Activated T-helper 2 cell treated with anti-CD3 and anti-CD28 coated beads, Interferon-gamma antibody, Interleukin-2, Interleukin-4, amounts not matched to agents 10 μg/mL and 5 μg/mL and 100 μg/mL, durations not matched to agents 14 hours and 24 hours and 36 hours (primary cell): ENCODE measurements around the gene MLF2. TPM values are rescaled to one million over a fixed set of nuclear protein-coding genes. Genes with fewer than 3 reads are reported as not detected.
"Not testable (repeated sequence)": the region's sequence is repeated elsewhere in the genome, so short reads cannot be mapped to it uniquely, and the experiment has no call there.

Experiments used
- DNase-seq: peaks from one replicate; pipeline ENCODE4 v3.0.0; 2021; ENCODE audit warnings: low spot score
- H3K27ac Mint-ChIP-seq: one replicate; pipeline ENCODE4 v1.8.0; 2021; ENCODE audit warnings: mixed read lengths
- H3K27me3 Mint-ChIP-seq: one replicate; pipeline ENCODE4 v1.8.0; 2021; ENCODE audit warnings: low read depth, mixed read lengths
- H3K36me3 Mint-ChIP-seq: one replicate; pipeline ENCODE4 v1.8.0; 2021; ENCODE audit warnings: low read depth, mixed read lengths
- H3K4me1 Mint-ChIP-seq: one replicate; pipeline ENCODE4 v1.8.0; 2021; ENCODE audit warnings: low read depth, mixed read lengths
- H3K4me3 Mint-ChIP-seq: one replicate; pipeline ENCODE4 v1.8.0; 2021; ENCODE audit warnings: low read depth, mild to moderate bottlenecking, moderate library complexity, mixed read lengths
- H3K9me3 Mint-ChIP-seq: one replicate; pipeline ENCODE4 v1.8.0; 2021; ENCODE audit warnings: mixed read lengths
- intact Hi-C: fragments of 100-400 bp; cut with micrococcal nuclease; formaldehyde crosslinking; loops from one replicate; pipeline ENCODE4 v1.15.1; 2023
- total RNA-seq: library from RNA; stranded (reverse); gene quantifications from 2 replicates; pipeline ENCODE4 v1.2.3, GENCODE V29; 2022

The MLF2 gene
- total RNA-seq, 1 donor from 2014 or later = 162 TPM

DNA sequence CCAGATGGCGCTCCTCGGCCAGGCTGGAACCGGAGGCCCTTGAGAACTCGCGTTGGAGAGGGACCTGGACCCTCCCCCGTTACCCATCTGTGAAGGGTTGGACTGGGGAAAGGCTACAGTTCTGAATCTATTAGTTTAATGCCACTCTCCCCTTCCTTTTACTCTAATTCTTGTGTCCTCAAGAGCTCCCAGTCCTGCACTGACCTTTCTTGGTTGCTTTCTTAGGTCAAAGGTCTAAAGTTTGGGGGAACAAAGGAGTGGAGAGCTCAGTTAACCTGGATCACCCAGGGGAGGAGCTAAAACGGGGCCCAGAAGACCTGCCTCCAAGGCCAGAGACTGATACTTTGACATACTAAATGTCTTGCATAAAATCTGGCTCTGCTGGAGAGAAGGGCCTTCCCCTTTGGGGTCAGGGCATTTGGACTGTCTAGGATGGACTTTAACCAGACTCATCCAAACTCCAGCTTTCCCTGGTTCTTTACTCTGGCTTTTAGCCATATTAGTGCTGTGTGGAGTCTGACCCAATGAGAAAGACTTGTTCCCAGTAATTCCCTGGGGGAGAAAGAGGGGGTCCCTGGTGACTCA is 923 bp upstream of the MLF2 start:
- Mint-ChIP-seq H3K9me3 (no peaks in the 10 kb centered on the region), H3K4me3 (peak overlapping the region; percentile 94), H3K4me1 (peaks cover 38% of the 10 kb centered on the region), H3K27ac (peak overlapping the region; percentile 72), H3K36me3 (peaks cover 31% of the 10 kb centered on the region), H3K27me3 (no peaks in the 10 kb centered on the region)
- no peak for DNase-seq
- intact Hi-C loops = loop anchor here (1.0 to 2.0 kb wide), 7 partner anchors 26 to 98 kb away; partner anchors contain the start of genes COPS7A, ING4, USP5 and ZNF384

DNA sequence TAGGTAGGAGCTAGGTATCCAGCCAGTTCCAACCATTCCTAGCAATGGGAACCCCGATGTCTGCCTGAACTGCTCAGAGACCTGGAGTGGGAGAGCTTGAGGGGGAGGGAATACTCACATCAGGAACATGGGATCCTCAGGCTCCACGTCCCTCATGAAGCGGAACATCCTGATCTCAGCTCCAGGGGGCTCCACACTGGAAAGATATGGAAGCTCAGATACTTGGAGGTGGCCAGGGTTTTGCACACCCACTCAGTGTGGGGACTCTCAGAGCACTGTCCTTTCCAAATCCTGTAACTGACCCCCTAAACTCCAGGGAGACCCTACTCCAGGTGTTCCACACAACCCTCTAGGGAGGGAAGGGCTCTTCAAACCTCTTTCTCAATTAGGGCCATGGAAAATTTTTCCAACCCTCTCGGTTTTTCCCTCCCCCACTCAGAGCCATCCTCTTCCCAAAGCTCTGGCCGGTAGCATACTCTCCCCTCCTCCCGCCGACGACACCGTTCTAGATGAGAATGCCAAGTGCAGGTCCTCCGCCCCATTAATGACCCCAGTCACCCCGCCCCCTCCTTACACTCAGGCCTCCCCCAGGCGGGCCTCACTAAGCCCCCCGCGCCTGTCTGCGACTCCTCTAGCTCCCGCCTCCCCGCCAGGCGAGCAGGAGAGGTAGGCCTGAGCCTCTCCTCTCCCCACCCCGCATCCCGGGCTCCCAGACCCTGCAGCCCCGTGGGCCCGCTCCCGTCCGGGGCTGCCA is 597 bp downstream of the MLF2 start:
- no peak for DNase-seq
- H3K27me3 Mint-ChIP-seq = no peaks in the 10 kb centered on the region
- H3K9me3 Mint-ChIP-seq = no peaks in the 10 kb centered on the region
- H3K4me3 Mint-ChIP-seq = peak overlapping the region; percentile 94
- H3K36me3 Mint-ChIP-seq = peaks cover 45% of the 10 kb centered on the region
- intact Hi-C loops = loop anchor here (2.0 kb wide), 1 partner anchor 64 kb away; the partner anchor contains the start of gene ZNF384
- H3K27ac Mint-ChIP-seq = peak overlapping the region; percentile 87
- peaks cover 29% of the 10 kb centered on the region for H3K4me1 Mint-ChIP-seq

DNA sequence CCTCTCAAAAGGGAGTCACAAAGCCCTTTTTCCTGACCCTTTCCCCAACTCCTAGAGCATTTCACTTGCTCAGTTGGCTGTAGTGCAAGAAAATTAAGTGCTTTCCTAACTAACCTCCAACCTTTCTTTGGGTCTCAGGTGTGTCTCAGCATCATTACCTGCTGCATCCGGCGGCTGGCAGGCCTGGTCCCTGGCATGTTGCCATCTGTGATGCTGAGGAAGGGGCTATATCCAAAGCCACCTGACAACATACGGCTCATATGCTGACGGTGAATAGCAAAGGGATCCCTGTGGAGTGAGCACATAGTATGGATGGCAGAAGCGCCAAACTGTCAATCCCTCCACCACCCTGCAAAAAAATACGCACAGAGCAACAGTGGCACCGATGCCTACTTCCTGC is 1.2 kb downstream of the MLF2 start:
- H3K4me3 Mint-ChIP-seq = peak overlapping the region; percentile 94
- H3K9me3 Mint-ChIP-seq = no peaks in the 10 kb centered on the region
- intact Hi-C loops = loop anchor here (2.0 kb wide), 1 partner anchor 63 kb away; the partner anchor contains the start of gene ZNF384
- peaks cover 49% of the 10 kb centered on the region for H3K36me3 Mint-ChIP-seq
- no peaks in the 10 kb centered on the region for H3K27me3 Mint-ChIP-seq
- peaks cover 26% of the 10 kb centered on the region for H3K4me1 Mint-ChIP-seq
- DNase-seq = no peak
- peak overlapping the region; percentile 87 for H3K27ac Mint-ChIP-seq

DNA sequence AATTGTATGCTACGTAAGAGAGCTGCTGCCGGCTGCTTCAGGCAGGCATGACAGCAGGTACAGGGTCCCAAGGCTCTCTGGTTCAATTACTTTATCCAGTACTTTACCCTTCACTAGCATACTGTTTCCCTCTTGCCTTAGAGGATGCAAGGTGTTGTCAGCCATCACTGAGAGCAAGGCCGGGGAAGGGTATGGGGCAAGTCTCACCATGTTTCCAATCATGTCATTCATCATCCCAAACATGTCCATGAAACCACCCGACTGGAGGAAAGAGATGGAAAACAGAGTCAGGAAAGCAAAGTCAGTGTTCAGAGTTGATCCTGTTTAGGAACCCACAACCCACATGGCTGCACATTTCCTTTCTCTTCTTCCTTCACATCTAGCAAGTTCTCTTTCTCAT is 2.4 kb downstream of the MLF2 start:
- no peak overlapping the region for H3K4me3 Mint-ChIP-seq
- no peaks in the 10 kb centered on the region for H3K9me3 Mint-ChIP-seq

DNA sequence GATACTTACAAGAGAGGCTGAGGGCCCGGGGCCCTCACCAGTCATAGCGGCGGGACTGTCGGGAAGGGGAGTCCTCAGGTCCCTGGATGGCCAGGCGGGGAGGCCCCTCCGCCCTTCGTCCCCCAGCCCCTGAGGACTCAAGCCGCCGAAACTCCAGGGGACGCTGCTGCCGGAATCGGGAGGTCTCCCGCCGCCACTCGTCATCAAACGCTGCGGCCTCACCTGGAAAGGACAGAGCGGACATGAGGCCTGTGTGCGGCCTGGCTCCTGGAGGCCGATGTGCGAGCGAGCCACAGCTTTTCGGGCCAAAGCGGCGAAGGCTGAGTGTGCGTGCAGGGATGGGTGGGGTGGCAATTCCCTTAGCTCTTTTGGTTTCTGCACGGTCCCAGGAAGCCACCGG is 4.2 kb downstream of the MLF2 start:
- no peaks in the 10 kb centered on the region for H3K9me3 Mint-ChIP-seq
- peaks cover 72% of the 10 kb centered on the region for H3K36me3 Mint-ChIP-seq

More for the DNA sequence above, 2.4 kb downstream of the MLF2 start:
- Mint-ChIP-seq H3K27me3 (no peaks in the 10 kb centered on the region), H3K27ac (no peak overlapping the region), H3K4me1 (peaks cover 35% of the 10 kb centered on the region), H3K36me3 (peaks cover 60% of the 10 kb centered on the region)
- DNase-seq = no peak
- intact Hi-C loops = no loop called here

DNA sequence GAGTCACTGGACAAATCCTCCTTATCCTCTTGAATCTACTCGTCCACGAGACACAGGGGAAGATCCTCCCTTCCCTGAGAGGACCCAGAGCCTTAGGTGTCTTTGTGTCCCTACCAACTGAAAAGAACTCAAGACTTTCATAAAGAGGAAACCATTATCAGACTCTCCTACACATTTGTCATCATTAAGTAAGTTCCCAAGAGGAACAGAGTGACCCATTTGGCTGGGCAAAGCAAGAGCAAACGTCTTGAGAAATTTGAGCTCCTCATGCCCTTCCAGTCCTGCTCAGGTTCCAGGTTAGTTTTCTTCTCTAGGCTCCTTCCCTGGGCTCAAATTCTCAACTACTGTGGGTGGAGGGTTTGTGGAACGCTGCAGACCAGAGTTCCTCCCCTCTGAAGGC is 5.7 kb downstream of the MLF2 start:
- peaks cover 8% of the 10 kb centered on the region for H3K9me3 Mint-ChIP-seq
- H3K4me3 Mint-ChIP-seq = no peak overlapping the region
- intact Hi-C loops = no loop called here
- DNase-seq = no peak
- peaks cover 39% of the 10 kb centered on the region for H3K4me1 Mint-ChIP-seq
- H3K36me3 Mint-ChIP-seq = peaks cover 73% of the 10 kb centered on the region
- H3K27me3 Mint-ChIP-seq = no peaks in the 10 kb centered on the region
- H3K27ac Mint-ChIP-seq = peak overlapping the region; percentile 51

More for the DNA sequence above, 4.2 kb downstream of the MLF2 start:
- H3K4me3 Mint-ChIP-seq = no peak overlapping the region
- DNase-seq = no peak
- no peaks in the 10 kb centered on the region for H3K27me3 Mint-ChIP-seq
- H3K27ac Mint-ChIP-seq = no peak overlapping the region
- intact Hi-C loops = no loop called here
- H3K4me1 Mint-ChIP-seq = peaks cover 33% of the 10 kb centered on the region

DNA sequence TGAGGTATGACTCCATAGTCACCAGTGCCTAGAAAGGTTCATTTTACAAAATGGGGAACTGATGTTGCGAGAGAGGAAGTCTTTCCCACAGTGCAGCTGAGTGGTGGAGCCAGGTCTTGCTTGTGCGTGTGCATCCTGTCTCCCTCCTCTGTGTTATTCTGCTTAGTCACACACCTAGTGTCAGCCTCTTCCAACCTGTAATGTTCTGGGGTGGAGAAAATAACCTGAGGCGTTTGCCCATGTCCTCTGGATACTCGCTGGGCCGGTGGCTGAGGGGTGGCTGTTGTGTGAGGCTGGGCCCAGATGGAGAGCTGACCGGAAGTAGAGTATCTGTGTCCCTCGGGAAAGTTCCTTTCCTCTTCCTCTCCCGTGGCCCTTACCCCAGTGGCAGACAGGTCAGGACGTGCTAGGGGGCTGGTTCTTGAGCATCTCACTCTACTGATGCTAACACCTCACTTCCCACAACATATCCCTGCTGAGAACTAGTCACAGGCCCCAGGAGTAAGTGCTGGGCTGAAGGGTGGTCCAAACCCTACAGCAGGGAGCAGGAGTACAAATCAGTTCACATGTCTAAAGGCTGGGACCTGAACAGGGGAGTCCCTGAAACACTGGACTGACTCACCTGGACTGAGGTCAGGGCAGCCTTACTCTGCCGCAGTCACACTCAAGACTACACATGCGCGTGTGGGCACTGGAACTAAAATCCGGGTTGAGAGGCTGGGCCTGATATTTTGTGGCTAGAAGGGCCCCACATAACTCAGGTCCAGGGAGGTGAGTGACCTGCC is 7.0 kb downstream of the MLF2 start:
- H3K4me3 Mint-ChIP-seq = no peak overlapping the region
- H3K27ac Mint-ChIP-seq = peak overlapping the region; percentile 80
- H3K36me3 Mint-ChIP-seq = peaks cover 63% of the 10 kb centered on the region
- H3K27me3 Mint-ChIP-seq = no peaks in the 10 kb centered on the region
- no peak for DNase-seq
- intact Hi-C loops = no loop called here
- H3K4me1 Mint-ChIP-seq = peaks cover 32% of the 10 kb centered on the region
- H3K9me3 Mint-ChIP-seq = peaks cover 8% of the 10 kb centered on the region

DNA sequence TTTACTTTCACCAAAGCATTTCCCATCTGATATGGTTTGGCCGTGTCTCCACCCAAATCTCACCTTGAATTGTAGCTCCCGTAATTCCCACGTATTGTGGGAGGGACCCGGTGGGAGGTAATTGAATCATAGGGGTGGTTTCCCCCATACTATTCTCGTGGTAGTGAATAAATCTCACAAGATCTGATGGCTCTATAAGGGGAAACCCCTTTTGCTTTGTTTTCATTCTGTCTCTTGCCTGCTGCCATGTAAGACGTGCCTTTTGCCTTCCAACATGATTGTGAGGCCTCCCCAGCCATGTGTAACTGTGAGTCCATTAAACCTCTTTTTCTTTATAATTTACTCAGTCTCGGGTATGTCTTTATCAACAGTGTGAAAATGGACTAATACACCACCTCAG is 9.6 kb downstream of the MLF2 start:
- H3K9me3 Mint-ChIP-seq, DNase-seq, intact Hi-C loops, H3K27me3 Mint-ChIP-seq: not testable (repeated sequence)
- Mint-ChIP-seq H3K36me3 (peaks cover 40% of the 10 kb centered on the region), H3K4me3 (peak overlapping the region; percentile 8), H3K4me1 (peaks cover 30% of the 10 kb centered on the region), H3K27ac (peak overlapping the region; percentile 90)

DNA sequence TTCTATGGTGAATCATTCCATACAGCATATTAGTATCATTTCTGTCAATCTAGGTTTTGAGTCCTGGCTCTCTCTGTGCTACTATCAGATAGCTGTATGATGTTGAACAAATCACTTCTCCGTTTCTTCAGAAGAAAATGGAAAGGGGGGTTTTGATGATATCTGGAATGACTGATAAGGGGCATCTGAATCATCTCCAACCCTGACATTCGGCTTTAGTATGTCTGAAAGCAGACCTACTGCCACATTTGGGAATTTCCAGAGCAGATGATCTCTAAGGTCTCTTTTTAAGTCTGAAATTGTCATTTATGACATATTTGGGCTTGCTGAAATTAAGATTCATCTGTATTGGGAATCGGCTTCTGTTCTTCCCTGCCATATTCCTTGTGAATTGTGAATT is 10.1 kb downstream of the MLF2 start:
- H3K27me3 Mint-ChIP-seq = no peaks in the 10 kb centered on the region
- peaks cover 36% of the 10 kb centered on the region for H3K36me3 Mint-ChIP-seq
- H3K9me3 Mint-ChIP-seq = peaks cover 8% of the 10 kb centered on the region
- peak overlapping the region; percentile 8 for H3K4me3 Mint-ChIP-seq
- H3K4me1 Mint-ChIP-seq = peaks cover 30% of the 10 kb centered on the region
- DNase-seq = no peak
- intact Hi-C loops = no loop called here
- peak overlapping the region; percentile 90 for H3K27ac Mint-ChIP-seq

DNA sequence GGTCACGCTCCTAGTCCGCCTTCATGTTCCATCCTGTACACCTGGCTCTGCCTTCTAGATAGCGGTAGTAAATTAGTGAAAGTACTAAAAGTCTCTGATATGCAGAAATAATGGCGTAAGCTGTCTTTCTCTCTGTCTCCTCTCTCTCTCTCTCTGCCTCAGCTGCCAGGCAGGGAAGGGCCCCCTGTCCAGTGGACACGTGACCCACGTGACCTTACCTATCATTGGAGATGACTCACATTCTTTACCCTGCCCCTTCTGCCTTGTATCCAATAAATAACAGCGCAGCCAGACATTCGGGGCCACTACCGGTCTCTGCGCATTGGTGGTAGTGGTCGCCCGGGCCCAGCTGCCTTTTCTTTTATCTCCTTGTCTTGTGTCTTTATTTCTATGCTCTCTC is 10.9 kb downstream of the MLF2 start:
- H3K4me3 Mint-ChIP-seq, H3K27me3 Mint-ChIP-seq, DNase-seq, H3K9me3 Mint-ChIP-seq, intact Hi-C loops: not testable (repeated sequence)
- Mint-ChIP-seq H3K27ac (peak overlapping the region; percentile 90), H3K36me3 (peaks cover 28% of the 10 kb centered on the region), H3K4me1 (peaks cover 30% of the 10 kb centered on the region)

DNA sequence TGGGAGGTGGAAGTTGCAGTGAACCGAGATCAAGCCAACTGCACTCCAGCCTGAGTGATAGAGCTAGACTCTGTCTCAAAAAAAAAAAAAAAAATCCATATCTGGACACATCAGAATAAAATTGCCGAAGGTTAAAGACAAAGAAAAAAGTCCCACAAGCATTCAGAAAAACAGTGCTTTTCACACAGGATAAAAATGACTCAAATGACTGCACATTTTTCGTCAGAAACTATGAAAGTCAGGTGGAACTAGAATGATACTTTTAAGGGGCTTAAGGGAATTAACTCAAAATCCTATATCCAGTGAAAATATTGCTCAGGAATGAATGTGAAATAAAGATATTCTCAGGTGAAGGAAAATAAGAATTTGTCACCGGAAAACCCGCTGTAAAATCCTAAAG is 16.2 kb downstream of the MLF2 start:
- Mint-ChIP-seq H3K27ac (no peak overlapping the region), H3K9me3 (no peaks in the 10 kb centered on the region), H3K4me1 (peaks cover 7% of the 10 kb centered on the region), H3K4me3 (no peak overlapping the region), H3K27me3 (no peaks in the 10 kb centered on the region), H3K36me3 (peaks cover 4% of the 10 kb centered on the region)
- no peak for DNase-seq
- intact Hi-C loops = no loop called here

DNA sequence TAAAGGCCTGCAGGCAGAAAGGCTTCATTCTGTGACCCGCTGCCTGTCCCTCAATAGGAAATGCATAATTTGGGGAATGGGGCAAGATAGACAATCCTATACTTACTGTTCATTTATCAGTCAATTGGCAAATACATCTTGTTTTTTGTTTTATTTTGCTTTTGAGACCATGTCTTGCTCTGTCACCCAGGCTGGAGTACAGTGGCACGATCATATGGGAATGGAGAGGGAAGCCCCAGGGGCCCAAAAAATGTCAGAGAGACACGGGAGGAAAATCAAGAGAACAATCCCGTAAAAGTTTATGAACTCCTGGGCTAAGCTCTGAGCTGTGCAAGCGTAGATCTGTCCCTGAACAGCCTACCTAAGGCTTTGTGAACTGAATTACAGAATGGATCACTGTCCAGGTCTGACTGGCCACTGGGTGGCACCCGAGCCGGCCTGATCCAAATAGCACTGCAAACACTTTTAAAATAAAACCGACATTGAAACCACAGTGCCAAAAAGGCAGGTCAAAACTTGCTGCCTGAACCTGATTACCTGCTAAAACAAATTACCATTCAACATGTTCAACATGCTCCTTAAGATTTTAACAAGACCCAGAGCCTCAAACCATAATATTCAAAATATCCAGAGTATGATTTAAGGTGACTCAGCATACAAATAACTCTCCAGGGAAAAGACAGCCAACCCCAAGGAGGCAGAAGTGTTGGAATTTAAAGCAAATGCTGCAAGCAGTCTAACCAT is 17.3 kb downstream of the MLF2 start:
- Mint-ChIP-seq H3K4me3 (no peak overlapping the region), H3K4me1 (peaks cover 7% of the 10 kb centered on the region), H3K27ac (no peak overlapping the region), H3K36me3 (peaks cover 12% of the 10 kb centered on the region), H3K9me3 (no peaks in the 10 kb centered on the region), H3K27me3 (no peaks in the 10 kb centered on the region)
- intact Hi-C loops = loop anchor here (1.0 kb wide), 1 partner anchor 90 kb away; no protein-coding TSS in a partner anchor
- peak; percentile 24 for DNase-seq
